SH-SY5Y (cell line): ENCODE data around the gene VSX1.

Experiments used
- GATA2 ChIP-seq: IDR thresholded peaks from 2 replicates; pipeline ENCODE4 v1.6.1; 2011; ENCODE audit warnings: mild to moderate bottlenecking, low read depth, low read length
- GATA3 ChIP-seq: IDR thresholded peaks from 2 replicates; pipeline ENCODE4 v1.6.1; 2011; ENCODE audit warnings: low read depth, mild to moderate bottlenecking, low read length, moderate library complexity

- no peak for TF ChIP-seq GATA2
- TF ChIP-seq GATA3 = no peak
Observed at GRCh38 chr20:25103526-25103925, 21.6 kb upstream of the VSX1 start.
